Activated CD8-positive, alpha-beta T cell treated with anti-CD3 and anti-CD28 coated beads for 36 hours (primary cell): ENCODE measurements around the gene KCTD16. TPM values are rescaled to one million over a fixed set of nuclear protein-coding genes. Genes with fewer than 3 reads are reported as not detected.

Experiments
- ATAC-seq: fragments of 200-7000 bp; cut with Tn5 transposase; one replicate; pipeline ENCODE4 v1.10.0; 2021; ENCODE audit warnings: mild to moderate bottlenecking, moderate library complexity
- CTCF ChIA-PET: fragments of 350-600 bp; sonication (Branson Sonifier 250); formaldehyde crosslinking; loops from one replicate; lab custom pipeline; 2021; ENCODE audit warnings: antibody characterized with exemption; lab: Charles Lee
- POLR2A ChIA-PET: fragments of 350-600 bp; sonication (Branson Sonifier 250); formaldehyde crosslinking; loops from one replicate; lab custom pipeline; 2021; ENCODE audit warnings: antibody characterized with exemption; lab: Charles Lee
- DNase-seq: peaks from one replicate; pipeline ENCODE4 v3.0.0-alpha.2; 2020
- H3K27ac Mint-ChIP-seq: one replicate; pipeline ENCODE4 v1.8.0; 2021; ENCODE audit warnings: mild to moderate bottlenecking, mixed read lengths
- H3K27me3 Mint-ChIP-seq: one replicate; pipeline ENCODE4 v1.8.0; 2021; ENCODE audit warnings: mixed read lengths
- H3K36me3 Mint-ChIP-seq: one replicate; pipeline ENCODE4 v1.8.0; 2021; ENCODE audit warnings: low read depth, mixed read lengths
- H3K4me1 Mint-ChIP-seq: one replicate; pipeline ENCODE4 v1.8.0; 2021; ENCODE audit warnings: low read depth, mixed read lengths
- H3K4me3 Mint-ChIP-seq: one replicate; pipeline ENCODE4 v1.8.0; 2021; ENCODE audit warnings: mild to moderate bottlenecking, moderate library complexity, mixed read lengths
- H3K9me3 Mint-ChIP-seq: one replicate; pipeline ENCODE4 v1.8.0; 2021; ENCODE audit warnings: mixed read lengths
- intact Hi-C: fragments of 100-400 bp; cut with micrococcal nuclease; formaldehyde crosslinking; loops from one replicate; pipeline ENCODE4 v1.10.0; 2022
- total RNA-seq, 2 experiments: library from RNA; stranded (reverse); gene quantifications; one replicate each; pipeline ENCODE4 v1.2.3, GENCODE V29; 2021
- TF ChIP-seq, protein P1 (sequence below): fragments of 200-600 bp; IDR thresholded peaks from one replicate; pipeline ENCODE4 v1.8.0; 2022; ENCODE audit warnings: antibody characterized with exemption, mild to moderate bottlenecking

The KCTD16 gene
- total RNA-seq, 2 experiments from 2014 or later, result 0.27 to 0.29 TPM

DNA sequence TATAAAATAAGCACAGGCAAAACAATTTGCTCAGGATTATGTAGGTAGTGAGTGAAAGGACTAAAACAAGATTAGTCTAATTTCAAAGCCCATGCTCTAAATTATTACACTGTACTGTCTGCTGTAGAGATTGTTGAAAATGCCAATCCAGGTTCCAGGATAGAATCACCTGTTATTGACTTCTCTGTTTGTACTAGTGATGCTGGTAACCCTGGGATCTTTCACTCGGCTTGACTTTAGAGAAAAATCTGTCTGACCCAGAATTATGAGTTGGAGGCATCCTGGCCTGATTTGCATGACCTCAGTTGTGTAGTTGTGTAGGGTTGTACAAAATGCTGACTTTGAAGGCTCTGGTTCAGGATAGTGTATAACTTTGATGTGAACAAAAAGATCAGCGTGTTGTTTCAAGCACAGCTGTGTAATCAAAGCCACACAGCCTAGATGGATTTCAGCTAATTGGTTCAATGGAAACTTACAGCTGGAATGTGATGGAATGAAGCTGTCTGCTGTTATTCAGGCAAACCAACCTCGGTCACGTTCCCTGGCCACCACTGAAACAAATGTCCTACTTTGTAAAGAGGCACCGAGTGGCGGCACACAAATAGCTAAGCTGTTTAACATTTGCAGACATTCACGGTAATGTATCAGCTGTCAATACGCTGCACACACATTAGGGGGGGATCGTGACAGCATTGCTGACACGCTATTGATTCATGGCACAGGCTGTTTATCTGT, 340.3 kb downstream of the KCTD16 start:
- Mint-ChIP-seq H3K36me3 (no peaks in the 10 kb centered on the region), H3K27ac (no peak overlapping the region), H3K4me3 (no peak overlapping the region), H3K4me1 (no peaks in the 10 kb centered on the region), H3K9me3 (peaks cover 12% of the 10 kb centered on the region), H3K27me3 (no peaks in the 10 kb centered on the region)
- ATAC-seq (no peak), DNase-seq (no peak)
- intact Hi-C loops, result no loop called here
- POLR2A ChIA-PET, result no interaction called here
- CTCF ChIA-PET, result no interaction called here
- TF ChIP-seq, protein P1, sequence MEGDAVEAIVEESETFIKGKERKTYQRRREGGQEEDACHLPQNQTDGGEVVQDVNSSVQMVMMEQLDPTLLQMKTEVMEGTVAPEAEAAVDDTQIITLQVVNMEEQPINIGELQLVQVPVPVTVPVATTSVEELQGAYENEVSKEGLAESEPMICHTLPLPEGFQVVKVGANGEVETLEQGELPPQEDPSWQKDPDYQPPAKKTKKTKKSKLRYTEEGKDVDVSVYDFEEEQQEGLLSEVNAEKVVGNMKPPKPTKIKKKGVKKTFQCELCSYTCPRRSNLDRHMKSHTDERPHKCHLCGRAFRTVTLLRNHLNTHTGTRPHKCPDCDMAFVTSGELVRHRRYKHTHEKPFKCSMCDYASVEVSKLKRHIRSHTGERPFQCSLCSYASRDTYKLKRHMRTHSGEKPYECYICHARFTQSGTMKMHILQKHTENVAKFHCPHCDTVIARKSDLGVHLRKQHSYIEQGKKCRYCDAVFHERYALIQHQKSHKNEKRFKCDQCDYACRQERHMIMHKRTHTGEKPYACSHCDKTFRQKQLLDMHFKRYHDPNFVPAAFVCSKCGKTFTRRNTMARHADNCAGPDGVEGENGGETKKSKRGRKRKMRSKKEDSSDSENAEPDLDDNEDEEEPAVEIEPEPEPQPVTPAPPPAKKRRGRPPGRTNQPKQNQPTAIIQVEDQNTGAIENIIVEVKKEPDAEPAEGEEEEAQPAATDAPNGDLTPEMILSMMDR, result no peak

DNA sequence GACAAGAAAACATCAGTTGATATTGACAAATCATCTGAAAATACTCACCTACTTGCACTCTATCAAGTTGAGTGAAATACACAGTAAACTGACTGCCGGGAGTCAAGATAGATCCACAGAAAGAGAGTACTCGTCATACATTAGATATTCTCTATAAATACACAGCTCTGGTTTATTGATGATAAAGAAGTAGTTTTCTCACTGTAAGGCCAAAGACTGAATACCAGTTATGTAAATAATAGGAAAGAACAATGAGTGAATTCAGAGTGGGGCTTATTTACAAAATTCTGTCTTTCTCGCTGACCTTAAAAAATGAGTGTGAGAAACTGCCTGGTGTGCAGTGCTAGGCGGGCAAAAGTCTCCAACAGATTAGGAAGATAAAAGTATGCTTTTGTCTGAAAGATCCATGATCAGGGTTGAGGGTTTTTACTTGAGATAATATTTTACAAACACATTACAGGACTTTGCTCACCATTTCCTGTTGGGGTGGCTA, 341.0 kb downstream of the KCTD16 start:
- TF ChIP-seq, protein P1, result no peak
- ATAC-seq, result no peak
- intact Hi-C loops, result no loop called here
- Mint-ChIP-seq H3K4me3 (no peak overlapping the region), H3K27me3 (no peaks in the 10 kb centered on the region), H3K27ac (no peak overlapping the region), H3K4me1 (no peaks in the 10 kb centered on the region), H3K36me3 (no peaks in the 10 kb centered on the region), H3K9me3 (peaks cover 12% of the 10 kb centered on the region)
- DNase-seq, result no peak
- ChIA-PET POLR2A (no interaction called here), CTCF (no interaction called here)

DNA sequence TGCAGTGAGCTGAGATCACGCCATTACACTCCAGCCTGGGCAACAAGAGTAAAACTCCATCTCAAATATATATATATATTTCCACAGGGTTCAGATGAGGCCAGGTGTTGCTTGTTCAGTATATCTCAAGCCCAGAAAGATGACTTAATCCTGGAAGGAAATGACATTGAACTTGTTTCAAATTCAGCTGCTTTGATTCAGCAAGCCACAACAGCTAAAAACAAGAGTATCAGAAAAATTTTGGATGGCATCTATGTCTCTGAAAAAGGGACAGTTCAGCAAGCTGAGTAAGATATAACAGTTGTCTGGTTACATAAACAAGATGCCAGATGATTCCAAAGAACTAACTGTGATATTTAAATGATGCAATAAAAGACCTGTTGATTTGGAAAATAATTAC, 352.0 kb downstream of the KCTD16 start:
- no peaks in the 10 kb centered on the region for H3K36me3 Mint-ChIP-seq
- no peak overlapping the region for H3K27ac Mint-ChIP-seq
- intact Hi-C loops, result no loop called here
- H3K9me3 Mint-ChIP-seq, result peaks cover under 1% of the 10 kb centered on the region
- ATAC-seq (no peak), DNase-seq (no peak)
- H3K27me3 Mint-ChIP-seq, result no peaks in the 10 kb centered on the region
- no peaks in the 10 kb centered on the region for H3K4me1 Mint-ChIP-seq
- POLR2A ChIA-PET, result no interaction called here
- CTCF ChIA-PET, result no interaction called here
- H3K4me3 Mint-ChIP-seq, result no peak overlapping the region
- TF ChIP-seq, protein P1, result no peak

DNA sequence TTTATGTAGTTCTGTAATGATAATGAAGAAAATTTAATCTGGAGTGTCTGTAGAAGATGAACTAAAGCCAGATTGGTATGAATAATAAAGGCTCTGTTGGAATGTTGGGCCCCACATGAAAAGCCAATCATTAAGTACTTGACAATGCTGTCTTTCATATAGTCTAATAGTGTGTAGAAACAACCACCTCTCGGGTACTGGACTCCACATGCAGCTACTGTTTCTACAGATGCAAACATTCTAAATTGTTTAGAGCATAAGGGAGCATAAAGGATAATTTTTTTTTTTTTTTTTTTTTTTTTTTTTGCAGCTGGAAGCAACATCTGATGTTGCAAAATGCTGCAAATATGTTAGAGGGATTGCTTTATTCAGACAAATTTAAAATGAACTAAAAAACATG, 354.3 kb downstream of the KCTD16 start:
- ChIA-PET CTCF (no interaction called here), POLR2A (no interaction called here)
- peaks cover 4% of the 10 kb centered on the region for H3K9me3 Mint-ChIP-seq
- TF ChIP-seq, protein P1, result no peak
- H3K27me3 Mint-ChIP-seq, result no peaks in the 10 kb centered on the region
- H3K27ac Mint-ChIP-seq, result no peak overlapping the region
- no peaks in the 10 kb centered on the region for H3K4me1 Mint-ChIP-seq
- no peak for DNase-seq
- intact Hi-C loops, result no loop called here
- H3K36me3 Mint-ChIP-seq, result no peaks in the 10 kb centered on the region
- H3K4me3 Mint-ChIP-seq, result no peak overlapping the region
- ATAC-seq, result no peak

DNA sequence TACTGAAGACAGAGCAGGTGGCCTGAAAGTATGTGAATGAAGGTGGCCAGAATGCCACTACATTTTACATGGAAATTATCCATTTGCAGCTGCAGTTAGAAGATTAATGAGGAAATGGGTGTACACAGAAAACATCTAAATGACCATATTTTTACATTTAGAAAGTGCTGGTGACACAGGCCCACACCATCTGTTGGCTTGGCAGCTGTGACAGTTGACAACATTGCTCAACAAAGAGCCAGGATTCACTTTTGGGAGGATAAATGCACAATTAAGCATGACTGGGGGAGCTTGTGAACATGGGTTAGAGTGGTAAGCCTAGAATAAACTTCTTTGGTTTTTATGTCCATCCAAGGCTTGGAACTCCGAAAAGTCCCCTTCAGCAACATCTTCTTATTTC, 360.5 kb downstream of the KCTD16 start:
- ChIA-PET CTCF (no interaction called here), POLR2A (no interaction called here)
- ATAC-seq, result no peak
- Mint-ChIP-seq H3K4me1 (no peaks in the 10 kb centered on the region), H3K9me3 (peaks cover 13% of the 10 kb centered on the region), H3K36me3 (no peaks in the 10 kb centered on the region), H3K27me3 (no peaks in the 10 kb centered on the region), H3K27ac (no peak overlapping the region), H3K4me3 (no peak overlapping the region)
- no peak for DNase-seq
- TF ChIP-seq, protein P1, result no peak
- intact Hi-C loops, result no loop called here

Other genes starting within 250 kb of the KCTD16 start
- 10 to 100 TPM; 38.5 to 39.7 TPM for gene YIPF5, start 214 bp upstream of the KCTD16 start, total RNA-seq